AG09319 (cell line): ENCODE measurements around the gene XPNPEP1.

Experiments
- DNase-seq: peaks from one replicate; pipeline ENCODE4 v3.0.0-alpha.2; 2010; ENCODE audit warnings: low read depth; ENCODE audit errors: extremely low read depth
- TF ChIP-seq, protein P1 (sequence below): IDR thresholded peaks from 2 replicates; pipeline ENCODE4 v1.5.1; 2011; ENCODE audit warnings: low read depth, mild to moderate bottlenecking, inconsistent platforms, low read length, moderate library complexity

The XPNPEP1 gene

DNA sequence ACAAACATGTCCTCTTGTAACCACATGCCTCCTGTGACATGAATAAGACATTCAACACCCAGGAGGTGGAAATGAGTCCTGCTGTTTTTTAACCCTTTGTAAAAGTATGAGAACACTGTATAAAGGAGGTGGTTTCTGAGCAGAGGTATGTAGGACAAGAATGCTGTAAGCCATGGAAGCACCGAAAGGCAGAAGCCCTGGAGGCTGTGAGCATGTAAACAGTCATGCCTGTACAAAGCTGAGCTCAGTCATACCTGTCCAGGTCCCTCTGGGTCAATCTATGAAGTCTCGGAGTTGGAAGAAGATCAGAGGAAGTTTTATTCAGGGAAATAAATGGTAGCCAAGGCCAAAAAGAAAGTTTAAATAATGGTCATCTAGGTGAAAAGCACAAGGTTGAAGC lies 34.7 kb upstream of the XPNPEP1 start:
- no peak for DNase-seq
- TF ChIP-seq, protein P1, sequence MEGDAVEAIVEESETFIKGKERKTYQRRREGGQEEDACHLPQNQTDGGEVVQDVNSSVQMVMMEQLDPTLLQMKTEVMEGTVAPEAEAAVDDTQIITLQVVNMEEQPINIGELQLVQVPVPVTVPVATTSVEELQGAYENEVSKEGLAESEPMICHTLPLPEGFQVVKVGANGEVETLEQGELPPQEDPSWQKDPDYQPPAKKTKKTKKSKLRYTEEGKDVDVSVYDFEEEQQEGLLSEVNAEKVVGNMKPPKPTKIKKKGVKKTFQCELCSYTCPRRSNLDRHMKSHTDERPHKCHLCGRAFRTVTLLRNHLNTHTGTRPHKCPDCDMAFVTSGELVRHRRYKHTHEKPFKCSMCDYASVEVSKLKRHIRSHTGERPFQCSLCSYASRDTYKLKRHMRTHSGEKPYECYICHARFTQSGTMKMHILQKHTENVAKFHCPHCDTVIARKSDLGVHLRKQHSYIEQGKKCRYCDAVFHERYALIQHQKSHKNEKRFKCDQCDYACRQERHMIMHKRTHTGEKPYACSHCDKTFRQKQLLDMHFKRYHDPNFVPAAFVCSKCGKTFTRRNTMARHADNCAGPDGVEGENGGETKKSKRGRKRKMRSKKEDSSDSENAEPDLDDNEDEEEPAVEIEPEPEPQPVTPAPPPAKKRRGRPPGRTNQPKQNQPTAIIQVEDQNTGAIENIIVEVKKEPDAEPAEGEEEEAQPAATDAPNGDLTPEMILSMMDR: no peak

DNA sequence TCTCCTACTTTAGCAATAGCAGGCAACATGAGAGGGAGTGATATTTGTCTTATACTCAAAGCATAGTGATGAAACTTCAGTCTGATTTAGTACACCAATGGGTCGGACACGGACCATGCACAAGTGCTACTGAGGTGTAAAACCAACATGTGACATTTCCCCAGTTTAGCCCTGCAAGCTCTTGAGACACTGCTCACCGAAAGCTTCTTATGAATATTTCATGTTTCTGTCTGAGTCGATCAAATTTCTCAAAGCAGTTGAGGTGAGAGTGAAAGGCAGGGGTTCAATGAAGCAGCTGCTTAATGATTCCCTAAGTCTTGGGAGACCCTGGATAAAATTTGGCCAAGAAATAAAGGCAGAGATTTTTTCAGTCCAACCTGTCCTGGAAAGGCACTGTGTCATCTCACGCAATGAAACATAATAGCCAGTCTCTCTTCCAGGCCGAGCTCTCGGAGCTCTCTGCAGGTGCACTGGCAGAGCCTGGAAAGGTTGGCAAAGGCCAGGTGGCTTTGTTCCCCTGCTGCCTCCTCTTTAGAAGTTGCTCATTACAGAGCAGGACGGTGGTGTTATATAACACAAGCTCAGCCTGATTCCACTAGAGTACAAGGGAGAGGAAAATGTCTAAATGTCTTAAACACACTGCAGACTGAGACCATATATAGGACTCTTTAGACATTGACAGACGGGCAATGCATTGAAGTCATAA lies 33.9 kb upstream of the XPNPEP1 start:
- TF ChIP-seq, protein P1: no peak
- no peak for DNase-seq

DNA sequence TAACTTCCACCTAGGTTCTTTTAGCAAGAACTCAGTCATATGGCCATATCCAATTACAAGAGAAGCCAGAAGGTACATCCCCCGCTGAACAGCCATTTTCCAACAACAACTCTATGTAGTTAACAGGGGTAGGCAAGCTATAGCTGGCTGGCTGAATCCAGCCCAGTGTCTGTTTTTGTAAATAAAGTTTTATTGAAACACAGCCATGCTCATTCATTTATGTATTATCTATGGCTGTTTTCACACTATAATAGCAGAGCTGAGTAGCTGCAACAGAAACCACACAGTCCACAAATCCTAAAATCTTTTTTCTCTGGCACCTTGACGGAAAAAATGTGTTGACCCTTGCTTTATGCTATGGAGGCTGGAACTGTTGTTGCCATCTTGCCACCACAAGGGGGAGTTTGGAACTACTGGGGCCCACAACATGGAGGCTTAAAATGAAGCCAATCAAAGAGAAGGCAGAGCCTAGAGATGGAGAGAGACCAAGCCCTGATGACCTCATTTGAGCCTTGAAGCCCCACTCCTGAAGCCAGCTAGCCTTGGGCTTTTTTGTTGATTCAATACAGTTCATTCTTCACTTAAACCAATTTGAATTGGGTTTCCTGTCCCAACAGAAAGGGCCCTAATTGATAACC lies 33.3 kb upstream of the XPNPEP1 start:
- no peak for DNase-seq
- TF ChIP-seq, protein P1: peak; percentile 39

DNA sequence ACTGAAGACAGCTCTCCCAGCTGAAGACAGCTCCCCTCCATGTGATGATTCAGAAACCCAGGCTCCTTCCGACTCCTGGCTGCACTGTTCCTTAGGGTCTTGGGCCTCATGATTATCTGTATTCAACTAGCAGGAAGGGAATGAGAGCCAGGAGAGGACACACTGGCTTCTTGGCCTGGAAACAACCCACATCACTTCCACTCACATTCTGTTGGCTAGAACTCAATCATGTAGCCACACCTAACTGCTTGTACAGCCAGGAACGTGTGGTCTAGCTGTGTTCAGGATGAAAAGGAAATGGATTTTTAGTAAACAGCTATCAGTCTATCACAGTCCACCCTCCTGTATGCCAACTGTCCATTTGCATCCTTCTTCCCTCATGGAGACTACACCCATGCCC lies 30.5 kb upstream of the XPNPEP1 start:
- DNase-seq: no peak
- TF ChIP-seq, protein P1: no peak

DNA sequence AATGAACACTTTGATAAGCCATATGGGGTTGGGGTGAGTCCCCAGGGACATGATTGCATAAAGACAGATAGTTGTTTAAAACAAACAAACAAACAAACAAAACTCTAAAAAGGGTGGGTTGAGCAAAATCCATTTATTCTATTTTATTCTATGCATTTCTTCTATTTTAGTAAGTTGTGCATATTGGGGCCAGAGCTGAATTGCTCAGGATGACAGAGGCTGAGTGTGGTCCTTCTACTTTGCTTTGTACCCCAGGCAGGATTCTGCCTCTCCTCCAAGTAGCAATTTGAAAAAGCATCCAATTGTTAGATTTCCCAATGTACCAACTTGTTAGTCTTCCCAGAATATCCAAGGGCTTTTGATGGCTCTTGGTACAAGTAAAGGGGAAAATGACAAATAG lies 29.2 kb upstream of the XPNPEP1 start:
- TF ChIP-seq, protein P1: no peak
- no peak for DNase-seq

DNA sequence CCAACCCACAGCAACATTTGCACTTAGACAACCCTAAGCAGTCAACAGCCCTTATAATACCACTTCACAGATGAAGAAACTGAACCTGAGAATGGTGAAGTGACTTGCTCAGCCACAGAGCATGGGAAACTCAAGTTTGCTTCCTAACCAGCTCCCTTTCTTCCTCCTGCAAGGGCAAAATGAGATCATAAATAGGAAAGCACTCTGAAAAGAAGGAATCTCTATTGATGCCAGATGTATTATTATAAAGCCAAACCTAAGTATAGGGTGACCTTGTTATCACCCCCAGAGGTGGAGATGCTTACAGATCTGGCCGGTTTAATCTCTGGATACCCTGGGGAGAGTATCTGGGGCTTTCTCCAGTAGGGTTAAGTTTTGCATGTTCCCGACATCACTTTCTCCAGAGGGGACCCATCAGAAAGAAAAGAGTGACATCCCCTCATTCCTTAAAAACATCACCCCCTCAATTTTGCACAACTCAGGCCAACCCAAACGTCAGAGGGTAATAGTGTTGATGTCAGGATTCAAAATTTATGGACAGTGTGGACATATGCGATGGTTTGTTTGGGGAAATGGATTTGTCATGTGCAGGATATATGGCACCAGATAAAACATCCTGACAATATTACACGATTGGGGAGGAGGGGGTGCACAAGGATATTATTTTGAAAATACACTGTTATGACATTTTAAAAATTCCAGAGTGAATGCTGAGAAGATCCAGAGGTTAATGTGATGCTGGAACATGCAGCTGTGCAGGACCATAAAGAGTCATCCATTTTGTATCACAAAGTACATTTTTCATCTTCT lies 24.0 kb upstream of the XPNPEP1 start:
- DNase-seq: no peak
- TF ChIP-seq, protein P1: no peak

DNA sequence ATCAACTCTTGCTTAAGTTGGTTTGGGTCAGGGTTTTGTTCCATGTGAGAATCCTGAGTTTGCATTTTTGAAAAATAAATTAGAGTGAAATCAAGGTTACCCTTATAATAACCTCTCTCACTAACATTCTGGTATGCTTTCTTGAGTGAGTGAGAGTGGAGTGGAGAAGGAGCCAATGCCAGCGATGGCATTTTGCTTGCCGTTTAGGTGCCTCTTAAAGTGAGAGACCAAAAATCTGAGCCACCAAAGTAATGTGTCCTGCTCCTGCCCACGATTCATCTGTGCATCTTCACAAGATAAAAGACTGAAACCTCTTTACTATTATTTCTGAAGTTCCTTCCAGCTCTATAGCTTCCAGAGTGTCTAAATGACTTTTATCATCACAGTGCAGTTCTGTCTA lies 23.4 kb upstream of the XPNPEP1 start:
- DNase-seq: no peak

More for the DNA sequence above, 23.4 kb upstream of the XPNPEP1 start:
- TF ChIP-seq, protein P1: no peak
